Choroid plexus epithelial cell (primary cell): ENCODE results near the gene SPATA17.

Source experiments
- DNase-seq: peaks from one replicate; pipeline ENCODE4 v3.0.0-alpha.2; 2010; ENCODE audit warnings: low read depth
- H3K4me3 ChIP-seq: 2 replicates; pipeline ENCODE4 v1.5.1; 2011; ENCODE audit warnings: low read depth, mild to moderate bottlenecking, control low read depth, low read length, moderate library complexity
- CTCF ChIP-seq: conservative IDR thresholded peaks from 2 replicates; pipeline ENCODE4 v1.5.1; 2011; ENCODE audit warnings: low read depth, mild to moderate bottlenecking, control low read depth, inconsistent platforms, low read length, moderate library complexity

SPATA17 gene

GRCh38 chr1:217605390-217605789, 25.8 kb upstream of the SPATA17 start:
- no peak for TF ChIP-seq CTCF
- DNase-seq = peak; percentile 13
- no peak overlapping the region for H3K4me3 ChIP-seq

GRCh38 chr1:217614200-217614712, 16.9 kb upstream of the SPATA17 start:
- H3K4me3 ChIP-seq = no peak overlapping the region
- no peak for TF ChIP-seq CTCF
- DNase-seq = peak; percentile 2

- DNase-seq = no peak
- no peak overlapping the region for H3K4me3 ChIP-seq
- TF ChIP-seq CTCF = no peak
Observed at GRCh38 chr1:217617126-217617525, 14.0 kb upstream of the SPATA17 start.

- no peak for DNase-seq
- H3K4me3 ChIP-seq = no peak overlapping the region
- TF ChIP-seq CTCF = no peak
Observed at GRCh38 chr1:217620814-217621213, 10.3 kb upstream of the SPATA17 start.

- no peak for TF ChIP-seq CTCF
- no peak for DNase-seq
- no peak overlapping the region for H3K4me3 ChIP-seq
Observed at GRCh38 chr1:217622042-217622441, 9.1 kb upstream of the SPATA17 start.

- no peak for TF ChIP-seq CTCF
- no peak for DNase-seq
- no peak overlapping the region for H3K4me3 ChIP-seq
Observed at GRCh38 chr1:217626321-217626720, 4.8 kb upstream of the SPATA17 start.

- no peak for DNase-seq
- H3K4me3 ChIP-seq = no peak overlapping the region
- TF ChIP-seq CTCF = no peak
Observed at GRCh38 chr1:217627431-217627830, 3.7 kb upstream of the SPATA17 start.
